ENCODE measurements around the gene NEK6. TPM values are rescaled to one million over a fixed set of nuclear protein-coding genes. Genes with fewer than 3 reads are reported as not detected.

The NEK6 gene
- total and polyA plus RNA-seq, 9 of the 15 experiments (the other 6 are each of a cell fraction or from before 2014, with no cell fraction given), result 3.1 to 19.0 (median 8.4) TPM

DNA sequence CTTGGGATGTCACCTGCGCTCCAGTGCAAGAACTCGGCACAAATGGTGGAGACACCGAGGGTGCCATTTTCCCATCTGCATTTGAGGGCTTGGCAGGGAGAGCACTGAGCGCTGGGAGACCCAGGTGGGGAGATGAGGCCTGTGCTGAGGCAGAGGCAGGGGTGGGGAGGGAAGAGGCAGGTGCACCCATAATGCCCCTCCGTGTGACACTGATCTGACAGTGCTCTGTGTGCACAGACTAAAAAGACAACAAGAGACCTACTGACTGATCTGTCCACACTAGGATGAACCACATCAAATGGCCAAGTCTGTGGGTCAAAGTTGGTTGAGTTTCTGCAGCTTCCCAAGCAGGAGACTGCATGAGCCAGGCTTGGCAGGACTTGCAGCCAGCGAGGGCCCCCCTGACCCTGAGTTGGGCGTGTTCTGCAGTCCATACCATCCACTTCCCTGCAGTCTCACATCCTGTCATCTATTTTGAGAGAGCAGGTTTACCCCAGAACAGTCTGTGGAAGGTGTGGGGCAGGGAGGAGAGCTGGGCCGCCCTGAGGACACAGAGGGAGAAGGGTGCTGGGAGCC lies 41.9 kb downstream of the NEK6 start:
- H3K4me3 ChIP-seq, result no peak overlapping the region
- ChIA-PET CTCF (ENCODE audit: low intra/inter-chr PET ratio) (no interaction called here), POLR2A (interaction anchor here (0.7 to 0.8 kb wide), 2 partner anchors 10 to 474 kb away, joined by 3 read pairs; no protein-coding TSS in a partner anchor)
- DNase-seq (ENCODE audit: extremely low read depth in 1 of 4, low spot score in 3 of 4), result no peak
- H3K79me2 ChIP-seq (ENCODE audit: control insufficient read depth, insufficient read depth, low read length), result no peaks in the 10 kb centered on the region
- H4K20me1 ChIP-seq (replicated peaks; ENCODE audit: control insufficient read depth, insufficient read depth, low read length), result peaks cover 51% of the 10 kb centered on the region
- no peak for ATAC-seq
- intact Hi-C loops (cut with micrococcal nuclease), result no loop called here
- in situ Hi-C loops (cut with MboI), result loop anchor here (25.0 kb wide), 1 partner anchor 762 kb away; no protein-coding TSS in a partner anchor
- H3K4me2 ChIP-seq (ENCODE audit: insufficient read depth, low read length), result no peak overlapping the region
- H3K9me1 ChIP-seq (ENCODE audit: control insufficient read depth, insufficient read depth, low read length), result no peaks in the 10 kb centered on the region
- WGBS (ENCODE audit: insufficient coverage, low coverage, missing lambda C conversion rate), result 44% methylated on average over 8 of the region's 8 CpGs
- no peaks in the 10 kb centered on the region for H3K36me3 ChIP-seq (ENCODE audit: control insufficient read depth, insufficient read depth, low read length)
- H3K27ac ChIP-seq (ENCODE audit: extremely low read depth, low read depth, low read length), result no peak overlapping the region
- H3K27me3 ChIP-seq (ENCODE audit: control insufficient read depth in 2 of 2, insufficient read depth in 2 of 2, low read length in 2 of 2), result no peaks in the 10 kb centered on the region; a peak in 1 of 5 replicates
- peak overlapping the region in 1 of 2 experiments; percentile 53; a peak in 1 of 4 replicates for H3K9ac ChIP-seq (ENCODE audit: insufficient read depth in 1 of 2, low read depth in 2 of 2, low read length in 2 of 2)
- no TSS peak for BruUV-seq (replicated peaks)
- no peak overlapping the region for H2AFZ ChIP-seq (ENCODE audit: low read depth, low read length)
- FAIRE-seq, result no peak
- H3K9me3 ChIP-seq (replicated peaks; ENCODE audit: control insufficient read depth, insufficient read depth, low read depth, low read length), result no peaks in the 10 kb centered on the region
- H3K4me1 ChIP-seq (replicated peaks in 1 of 2; ENCODE audit: control insufficient read depth in 2 of 2, insufficient read depth in 2 of 2, low read length in 2 of 2), result peaks cover 0 to 13% of the 10 kb centered on the region in 2 experiments; a peak in 3 of 5 replicates
- no peak for TF ChIP-seq ZC3H8 (IDR thresholded peaks at IDR 0.05)
- no peak for TF ChIP-seq PBX2 (CRISPR knock-in tag; IDR thresholded peaks at IDR 0.05; ENCODE audit: low read depth)
- no peak for TF ChIP-seq PBX2 (tag; conservative IDR thresholded peaks at IDR 0.05; ENCODE audit: low read depth)
- TF ChIP-seq, protein P1, sequence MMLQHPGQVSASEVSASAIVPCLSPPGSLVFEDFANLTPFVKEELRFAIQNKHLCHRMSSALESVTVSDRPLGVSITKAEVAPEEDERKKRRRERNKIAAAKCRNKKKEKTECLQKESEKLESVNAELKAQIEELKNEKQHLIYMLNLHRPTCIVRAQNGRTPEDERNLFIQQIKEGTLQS (IDR thresholded peaks at IDR 0.05), result no peak
- TF ChIP-seq, protein P1 (CRISPR knock-in tag; conservative IDR thresholded peaks at IDR 0.05), result no peak
- TF ChIP-seq MYC (IDR thresholded peaks at IDR 0.05; ENCODE audit: low read depth, low read length), result no peak
- no peak for TF ChIP-seq MYC (CRISPR knock-in tag; IDR thresholded peaks at IDR 0.05; ENCODE audit: borderline replicate concordance, low read depth)
- TF ChIP-seq, protein P2, sequence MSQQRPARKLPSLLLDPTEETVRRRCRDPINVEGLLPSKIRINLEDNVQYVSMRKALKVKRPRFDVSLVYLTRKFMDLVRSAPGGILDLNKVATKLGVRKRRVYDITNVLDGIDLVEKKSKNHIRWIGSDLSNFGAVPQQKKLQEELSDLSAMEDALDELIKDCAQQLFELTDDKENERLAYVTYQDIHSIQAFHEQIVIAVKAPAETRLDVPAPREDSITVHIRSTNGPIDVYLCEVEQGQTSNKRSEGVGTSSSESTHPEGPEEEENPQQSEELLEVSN (IDR thresholded peaks at IDR 0.05; ENCODE audit: borderline replicate concordance in 1 of 2, extremely low read depth in 1 of 2, insufficient read depth in 1 of 2, insufficient read length in 1 of 2, low read depth in 1 of 2, low read length in 1 of 2, poor library complexity in 1 of 2, severe bottlenecking in 1 of 2), result no peak
- no peak for TF ChIP-seq BACH1 (tag; IDR thresholded peaks at IDR 0.05)
- no peak for TF ChIP-seq TAF1 (IDR thresholded peaks at IDR 0.05; ENCODE audit: control insufficient read depth, extremely low read depth, insufficient read depth, low read length, severe bottlenecking)
- TF ChIP-seq SOX6 (IDR thresholded peaks at IDR 0.05), result no peak
- no peak for TF ChIP-seq ZNF384 (IDR thresholded peaks at IDR 0.05; ENCODE audit: low read depth, low read length)
- TF ChIP-seq HNRNPK (IDR thresholded peaks at IDR 0.05; ENCODE audit: low read depth, low read length, poor library complexity, severe bottlenecking), result no peak
- TF ChIP-seq CBX8 (IDR thresholded peaks at IDR 0.05; ENCODE audit: borderline replicate concordance, extremely low read depth, low read depth, low read length, poor library complexity, severe bottlenecking), result no peak
- TF ChIP-seq HCFC1 (IDR thresholded peaks at IDR 0.05; ENCODE audit: low read depth, low read length), result no peak
- no peak for TF ChIP-seq PYGO2 (tag; IDR thresholded peaks at IDR 0.05)
- TF ChIP-seq GTF2F1 (IDR thresholded peaks at IDR 0.05; ENCODE audit: low read depth, low read length), result no peak
- no peak for TF ChIP-seq FOXA1 (IDR thresholded peaks at IDR 0.05; ENCODE audit: borderline replicate concordance)
- TF ChIP-seq SUPT5H (IDR thresholded peaks at IDR 0.05), result no peak

Data from K562 (cell line).